ENCODE measurements around the gene CEBPA. TPM values are rescaled to one million over a fixed set of nuclear protein-coding genes. Genes with fewer than 3 reads are reported as not detected.

The CEBPA gene
- total and polyA plus RNA-seq, 2 experiments from 2014 or later: 0.50 to 2.6 TPM

GRCh38 chr19:33297401-33298145 lies 4.8 kb downstream of the CEBPA start (continued):
- TF ChIP-seq ZNF462 (CRISPR knock-in tag; IDR thresholded peaks at IDR 0.05) (no peak), REST (IDR thresholded peaks at IDR 0.05; ENCODE audit: unreplicated experiment) (no peak), ZNF331 (CRISPR knock-in tag; IDR thresholded peaks at IDR 0.05; ENCODE audit: low read depth) (no peak)

DNA sequence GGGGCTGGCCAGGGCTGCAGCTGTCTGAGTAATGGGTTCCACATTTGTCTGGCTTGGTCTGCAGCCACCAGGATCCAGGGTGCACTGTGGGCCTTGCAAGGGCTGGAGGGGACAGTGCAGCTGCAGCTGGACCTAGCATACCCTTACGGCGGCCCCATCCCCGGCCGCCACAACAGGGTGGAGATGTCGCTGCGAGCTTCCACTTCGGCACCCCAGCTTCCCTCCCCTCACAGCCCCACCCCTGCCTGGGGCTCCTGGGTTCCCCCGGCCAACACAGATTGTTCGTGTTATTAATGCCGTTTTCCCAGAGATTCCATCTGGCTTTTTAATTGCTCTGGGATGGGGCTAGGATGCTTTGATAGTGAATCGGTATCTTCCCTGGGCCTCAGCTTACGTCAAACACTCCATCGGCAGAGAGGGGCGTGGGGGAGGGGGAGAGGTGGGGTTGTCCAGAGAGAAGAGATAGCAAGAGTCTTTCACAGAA lies 5.8 kb downstream of the CEBPA start:
- no peak for DNase-seq (ENCODE audit: low spot score)
- Histone ChIP-seq H3K79me2 (replicated peaks; ENCODE audit: insufficient read depth) (no peaks in the 10 kb centered on the region), H3K27ac (ENCODE audit: low read depth) (no peak overlapping the region), H3K9me2 (ENCODE audit: insufficient read depth) (no peaks in the 10 kb centered on the region), H3K36me3 (ENCODE audit: insufficient read depth) (no peaks in the 10 kb centered on the region), H4K20me1 (replicated peaks; ENCODE audit: insufficient read depth) (0 out of 2 replicates have a peak, but pooled peaks cover 3% of the 10 kb centered on the region), H3K27me3 (ENCODE audit: insufficient read depth) (peaks cover 24% of the 10 kb centered on the region), H2AFZ (no peak overlapping the region), H3K4me1 (ENCODE audit: insufficient read depth) (peaks cover 5% of the 10 kb centered on the region; the same call in 1 of the 2 replicates), H3F3A (replicated peaks; ENCODE audit: low read depth) (no peaks in the 10 kb centered on the region), H3K4me2 (no peak overlapping the region), H3K4me3 (no peak overlapping the region)
- Mint-ChIP-seq H3K27me3 (ENCODE audit: insufficient read depth, low read depth, poor library complexity) (peaks cover 32% of the 10 kb centered on the region), H3K27ac (no peak overlapping the region), H3K9me3 (no peaks in the 10 kb centered on the region), H3K36me3 (ENCODE audit: low read depth) (no peaks in the 10 kb centered on the region), H3K4me3 (no peak overlapping the region), H3K4me1 (peaks cover 10% of the 10 kb centered on the region; the same call in 2 of the 3 replicates)
- no peak for ATAC-seq
- TF ChIP-seq POLR2AphosphoS5 (IDR thresholded peaks at IDR 0.05; ENCODE audit: low read depth) (no peak), ZNF331 (CRISPR knock-in tag; IDR thresholded peaks at IDR 0.05; ENCODE audit: low read depth) (no peak), ZNF114 (CRISPR knock-in tag; IDR thresholded peaks at IDR 0.05) (no peak), REST (IDR thresholded peaks at IDR 0.05; ENCODE audit: unreplicated experiment) (no peak), ETS1 (IDR thresholded peaks at IDR 0.05) (no peak), JUNB (IDR thresholded peaks at IDR 0.05; ENCODE audit: unreplicated experiment) (no peak), NANOG (IDR thresholded peaks at IDR 0.05; ENCODE audit: borderline replicate concordance) (no peak), EZH2 (IDR thresholded peaks at IDR 0.05; ENCODE audit: low read depth, unreplicated experiment) (no peak)

Measured in GM23338 (cell line).